Heart left ventricle (tissue), 13 donors: Measurements from ENCODE around the gene KCNMB2.

Experiments used
- CTCF ChIP-seq, 12 donors: fragments of 200-600 bp; sonication (generic) in 4 of 12; IDR thresholded peaks; one replicate each; pipeline versions ENCODE4 v1.5.0 to v1.8.0; 2018 to 2022; ENCODE audit warnings: antibody characterized with exemption in 12 of 12, mild to moderate bottlenecking in 5 of 12
- POLR2A ChIP-seq, 2 donors: fragments of 450-650 bp; IDR thresholded peaks; one replicate each; pipeline ENCODE4 v1.6.1; 2017; ENCODE audit warnings: antibody characterized with exemption in 2 of 2, mild to moderate bottlenecking in 2 of 2, moderate library complexity in 2 of 2
- donor health status: ischemic (EF 13 %, LVEDD 7.1; RV severe dilation, severe dysfunction).
- donor health status: DM: no; HTN: yes; CAD: no.
- donor health status: DM: no; HTN: no; CAD: no.
- donor health status: ischemic (EF 25% LVEDD 6.9; RV normal size, moderate dysfunction).
- donor health status: ischemic (EF 25% LVEDD 5.7; RV mildly dilated, moderate dysfunction).
- donor health status: ischemic (EF 35%, LVEDD 5.7; RV mildly dilated, moderate dysfunction).
- donor health status: nonischemic (EF 11% LVEDD 7.7; RV severe dilation, severe dysfunction).
- donor health status: DM: yes; HTN: yes; CAD: no.
- donor health status: PGD.
- donor health status: ischemic (EF 29% LVEDD 5.4; RV normal size, mild dysfunction).
- donor health status: nonischemic (EF 23%, LVEDD 6.1; RV moderate dilation, normal function).

- TF ChIP-seq CTCF (IDR thresholded peaks at IDR 0.05), result no peak
- no peak for TF ChIP-seq POLR2A (IDR thresholded peaks at IDR 0.05)
Observed at GRCh38 chr3:178778589-178778988, 242.4 kb downstream of the KCNMB2 start.
